Measurements from ENCODE around the gene MYRIP.

GRCh38 chr3:40020689-40021088 lies 211.3 kb downstream of the MYRIP start:
- no peak for TF ChIP-seq CTCF (IDR thresholded peaks at IDR 0.05)
- TF ChIP-seq POLR2A (IDR thresholded peaks at IDR 0.05), result no peak
